B cell (primary cell): ENCODE results near the gene RSAD1. TPM values are rescaled to one million over a fixed set of nuclear protein-coding genes. Genes with fewer than 3 reads are reported as not detected.

Source experiments
- ATAC-seq: fragments of 200-7000 bp; cut with Tn5 transposase; one replicate; pipeline ENCODE4 v1.10.0; 2021; ENCODE audit warnings: low read depth, mild to moderate bottlenecking, moderate number of reproducible peaks, moderate library complexity
- CTCF ChIA-PET: fragments of 350-600 bp; sonication (Branson Sonifier 250); formaldehyde crosslinking; loops from one replicate; lab custom pipeline; 2021; ENCODE audit warnings: antibody characterized with exemption, inconsistent platforms; lab: Charles Lee
- POLR2A ChIA-PET: fragments of 350-600 bp; sonication (Branson Sonifier 250); formaldehyde crosslinking; loops from one replicate; lab custom pipeline; 2021; ENCODE audit warnings: antibody characterized with exemption; lab: Charles Lee
- DNase-seq: peaks from one replicate; pipeline ENCODE4 v3.0.0; 2013
- H2AFZ ChIP-seq: 2 replicates; pipeline ENCODE4 v1.6.1; 2012; ENCODE audit warnings: mild to moderate bottlenecking, low read depth, low read length; ENCODE audit not compliant: insufficient read depth, poor library complexity, severe bottlenecking
- H3K27ac ChIP-seq, 2 donors: 1 replicate in 1 of 2; 2 replicates in 1 of 2; pipeline ENCODE4 v1.5.1; 2012 to 2013; ENCODE audit warnings: low read length in 2 of 2, mild to moderate bottlenecking in 2 of 2, moderate library complexity in 1 of 2
- H3K27me3 ChIP-seq, 4 experiments: fragments of 200-600 bp in 1 of 4; sonication (generic) in 1 of 4; replicated peaks in 1 of 4; 1 replicate in 2 of 4; 2 replicates in 2 of 4; pipeline versions ENCODE4 v1.6.1 to v1.7.0; 2013 to 2016; ENCODE audit warnings: low read length in 3 of 4, mild to moderate bottlenecking in 2 of 4, mixed read lengths in 1 of 4, moderate library complexity in 1 of 4; ENCODE audit not compliant: insufficient read depth in 4 of 4, control insufficient read depth in 3 of 4; ENCODE audit errors: control extremely low read depth in 1 of 4
- H3K36me3 ChIP-seq, 2 experiments: replicated peaks in 1 of 2; 1 replicate in 1 of 2; 2 replicates in 1 of 2; pipeline versions ENCODE4 v1.6.1 to v1.7.1; 2013; ENCODE audit warnings: low read length in 1 of 2; ENCODE audit not compliant: insufficient read depth in 2 of 2, control insufficient read depth in 1 of 2; ENCODE audit errors: control extremely low read depth in 1 of 2, extremely low read depth in 1 of 2
- H3K4me1 ChIP-seq, 2 donors: fragments of 200-600 bp in 1 of 2; sonication (generic) in 1 of 2; 1 replicate in 1 of 2; 2 replicates in 1 of 2; pipeline versions ENCODE4 v1.5.1 to v1.6.1; 2013 to 2017; ENCODE audit warnings: low read length in 2 of 2; ENCODE audit not compliant: control insufficient read depth in 2 of 2, insufficient read depth in 2 of 2
- H3K4me2 ChIP-seq: replicated peaks from 2 replicates; pipeline ENCODE3; 2012; ENCODE audit warnings: mild to moderate bottlenecking, low read depth, low read length; ENCODE audit not compliant: poor library complexity, severe bottlenecking
- H3K4me3 ChIP-seq, 5 experiments: fragments of 200-600 bp in 1 of 5; sonication (generic) in 1 of 5; 1 replicate in 3 of 5; 2 replicates in 2 of 5; pipeline versions ENCODE4 v1.5.1 to v1.7.0; 2011 to 2016; ENCODE audit warnings: low read length in 4 of 5, mild to moderate bottlenecking in 4 of 5, low read depth in 2 of 5, control low read depth in 1 of 5, moderate library complexity in 1 of 5; ENCODE audit not compliant: insufficient read depth in 1 of 5; ENCODE audit errors: control extremely low read depth in 1 of 5, extremely low read depth in 1 of 5
- H3K79me2 ChIP-seq: fragments of 200-600 bp; sonication (generic); one replicate; pipeline ENCODE4 v1.6.0; 2016; ENCODE audit warnings: low read length; ENCODE audit not compliant: control insufficient read depth, insufficient read depth
- H3K9ac ChIP-seq: fragments of 200-600 bp; sonication (generic); 2 replicates; pipeline ENCODE4 v1.6.1; 2017; ENCODE audit warnings: mild to moderate bottlenecking, low read length, moderate library complexity
- H3K9me3 ChIP-seq, 3 donors: one replicate each; pipeline versions ENCODE4 v1.6.1 to v1.7.1; 2013; ENCODE audit warnings: low read length in 2 of 3; ENCODE audit not compliant: control insufficient read depth in 2 of 3, insufficient read depth in 1 of 3; ENCODE audit errors: control extremely low read depth in 1 of 3
- H4K20me1 ChIP-seq: 2 replicates; pipeline ENCODE4 v1.6.0; 2012; ENCODE audit warnings: mild to moderate bottlenecking, low read length; ENCODE audit not compliant: insufficient read depth, control insufficient read depth, poor library complexity, severe bottlenecking
- H3K27ac Mint-ChIP-seq: one replicate; pipeline ENCODE4 v1.8.0; 2021; ENCODE audit warnings: mixed read lengths
- H3K27me3 Mint-ChIP-seq: one replicate; pipeline ENCODE4 v1.8.0; 2021; ENCODE audit warnings: mixed read lengths
- H3K4me1 Mint-ChIP-seq: one replicate; pipeline ENCODE4 v1.8.0; 2021; ENCODE audit warnings: mixed read lengths
- H3K4me3 Mint-ChIP-seq: one replicate; pipeline ENCODE4 v1.8.0; 2021; ENCODE audit warnings: mixed read lengths
- H3K9me3 Mint-ChIP-seq: one replicate; pipeline ENCODE4 v1.8.0; 2022; ENCODE audit warnings: mixed read lengths; ENCODE audit not compliant: insufficient read depth
- CTCF ChIP-seq: fragments of 200-600 bp; IDR thresholded peaks from one replicate; pipeline ENCODE4 v1.8.0; 2022; ENCODE audit warnings: antibody characterized with exemption, mild to moderate bottlenecking
- EZH2 ChIP-seq: IDR thresholded peaks from 2 replicates; pipeline ENCODE4 v1.6.1; 2012; ENCODE audit warnings: borderline replicate concordance, low read depth, mild to moderate bottlenecking, moderate library complexity, low read length; ENCODE audit not compliant: insufficient read depth, poor library complexity, severe bottlenecking
- WGBS: methylation state at CpG from one replicate; pipeline ENCODE4 v1.1.5; 2013; ENCODE audit warnings: missing lambda C conversion rate; ENCODE audit not compliant: insufficient coverage; 5-methylcytosine and 5-hydroxymethylcytosine counted together
- intact Hi-C: fragments of 100-400 bp; cut with micrococcal nuclease; formaldehyde crosslinking; loops from one replicate; pipeline ENCODE4 v1.10.0; 2022
- polyA plus RNA-seq: library from polyadenylated mRNA; depleted of rRNA; stranded (reverse); fragments of >200 nt; gene quantifications from 2 replicates; pipeline ENCODE4 v1.2.3, GENCODE V29; 2012
- total RNA-seq, 2 donors: library from RNA; stranded (reverse); fragments of 120-200 nt in 1 of 2; gene quantifications; 1 replicate in 1 of 2; 2 replicates in 1 of 2; pipeline versions ENCODE4 v1.2.3 to v1.2.4, GENCODE V29; 2013 to 2022

RSAD1 gene
- total and polyA plus RNA-seq, 2 donors (not counting 1 experiment from before 2014, with no cell fraction given): 53.4 to 63.9 TPM

- no peak for TF ChIP-seq CTCF
- TF ChIP-seq EZH2: no peak
- Histone ChIP-seq H3K4me3 (no peak overlapping the region), H3K27ac (no peak overlapping the region), H3K9me3 (no peaks in the 10 kb centered on the region), H3K79me2 (no peaks in the 10 kb centered on the region), H3K4me1 (no peaks in the 10 kb centered on the region), H4K20me1 (no peaks in the 10 kb centered on the region), H3K36me3 (no peaks in the 10 kb centered on the region), H2AFZ (no peak overlapping the region), H3K9ac (no peak overlapping the region), H3K4me2 (no peak overlapping the region), H3K27me3 (no peaks in the 10 kb centered on the region)
- CTCF ChIA-PET: no interaction called here
- H3K9me3 Mint-ChIP-seq: no peaks in the 10 kb centered on the region
- POLR2A ChIA-PET: no interaction called here
- no peaks in the 10 kb centered on the region for H3K4me1 Mint-ChIP-seq
- intact Hi-C loops: no loop called here
- H3K27me3 Mint-ChIP-seq: peaks cover 3% of the 10 kb centered on the region
- H3K4me3 Mint-ChIP-seq: no peak overlapping the region
- DNase-seq (no peak), ATAC-seq (no peak)
- WGBS: 80% methylated on average over 2 of the region's 3 CpGs
- no peak overlapping the region for H3K27ac Mint-ChIP-seq
These were observed 15.1 kb downstream of the RSAD1 start for GRCh38 chr17:50493744-50494143.

DNA sequence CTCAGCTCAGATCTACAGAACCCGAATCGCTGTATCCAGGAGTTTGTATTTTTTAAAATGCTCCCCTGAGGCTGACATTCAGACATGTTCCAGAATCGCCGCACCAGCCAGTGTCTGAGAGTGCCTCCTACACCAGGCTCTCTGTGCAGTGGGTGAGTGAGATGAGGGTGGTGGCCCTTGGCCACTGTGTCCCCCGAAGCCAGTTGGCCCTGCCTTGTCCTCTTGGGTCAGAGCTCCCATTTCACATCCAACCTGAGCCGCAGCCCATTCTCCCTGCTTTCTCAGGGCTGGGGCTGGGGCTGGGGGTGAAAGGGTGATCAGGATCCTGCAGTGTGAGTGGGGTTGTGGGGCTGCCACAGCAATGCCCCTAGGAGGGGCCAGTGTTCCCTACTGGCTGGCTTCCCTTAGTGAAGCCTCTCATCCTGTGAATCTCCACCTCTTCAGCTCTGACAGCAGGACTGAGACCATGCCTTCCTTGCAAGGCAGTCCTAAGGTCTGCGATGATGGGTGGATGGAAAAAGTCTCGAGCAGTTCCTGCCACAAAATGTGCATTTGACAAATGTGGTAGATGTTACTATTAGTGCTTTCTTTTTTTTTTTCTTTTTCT is 16.7 kb downstream of the RSAD1 start:
- no peaks in the 10 kb centered on the region for H3K4me1 ChIP-seq
- intact Hi-C loops: no loop called here
- H3K9ac ChIP-seq: no peak overlapping the region
- ChIA-PET CTCF (interaction anchor here (0.7 to 0.9 kb wide), 3 partner anchors 9 to 266 kb away, joined by 3 read pairs; no protein-coding TSS in a partner anchor), POLR2A (no interaction called here)
- Mint-ChIP-seq H3K4me1 (no peaks in the 10 kb centered on the region), H3K27ac (no peak overlapping the region), H3K9me3 (no peaks in the 10 kb centered on the region), H3K4me3 (no peak overlapping the region), H3K27me3 (peaks cover 3% of the 10 kb centered on the region)
- no peaks in the 10 kb centered on the region for H3K36me3 ChIP-seq
- no peaks in the 10 kb centered on the region for H3K27me3 ChIP-seq
- no peak overlapping the region for H3K4me3 ChIP-seq
- ATAC-seq (no peak), DNase-seq (no peak)
- no CpG with 5 or more reads among the region's 8 CpGs for WGBS
- no peak overlapping the region for H3K27ac ChIP-seq
- TF ChIP-seq CTCF (no peak), EZH2 (no peak)
- no peak overlapping the region for H2AFZ ChIP-seq
- H3K4me2 ChIP-seq: no peak overlapping the region
- H3K9me3 ChIP-seq: no peaks in the 10 kb centered on the region
- no peaks in the 10 kb centered on the region for H4K20me1 ChIP-seq
- no peaks in the 10 kb centered on the region for H3K79me2 ChIP-seq
